DMS 273 treated with DMSO at 0.1 percent for 48 hours (cell line): Measurements from ENCODE around the gene CD300C.
"Not testable (repeated sequence)": the region's sequence is repeated elsewhere in the genome, so short reads cannot be mapped to it uniquely, and the experiment has no call there.

Experiments
- DNase-seq: peaks from one replicate; lab custom pipeline; 2025; lab: John Stamatoyannopoulos, UW

Gene CD300C

DNA sequence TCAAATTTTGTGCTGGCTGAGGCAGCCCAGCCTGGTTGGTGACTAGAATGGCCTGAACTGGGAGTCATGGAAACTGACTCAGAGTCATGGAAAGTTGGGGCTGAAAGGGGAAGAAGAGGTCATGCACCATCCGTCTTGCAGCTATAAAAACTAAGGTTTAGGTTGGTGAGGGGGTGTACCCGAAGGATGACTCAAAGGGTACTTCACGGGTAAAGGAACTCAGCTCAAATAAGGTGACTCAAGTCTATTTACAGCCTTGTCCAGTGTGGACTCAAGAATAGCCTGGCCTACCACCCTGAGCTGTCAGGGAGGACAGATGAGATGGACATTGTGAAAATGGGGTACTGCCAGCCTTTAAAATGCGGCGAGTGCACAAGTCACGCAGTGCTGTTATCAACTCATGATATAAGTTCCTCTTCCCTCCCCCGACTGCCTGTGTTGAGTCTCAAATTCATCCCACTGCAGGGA, 33.3 kb downstream of the CD300C start:
- no peak for DNase-seq

DNA sequence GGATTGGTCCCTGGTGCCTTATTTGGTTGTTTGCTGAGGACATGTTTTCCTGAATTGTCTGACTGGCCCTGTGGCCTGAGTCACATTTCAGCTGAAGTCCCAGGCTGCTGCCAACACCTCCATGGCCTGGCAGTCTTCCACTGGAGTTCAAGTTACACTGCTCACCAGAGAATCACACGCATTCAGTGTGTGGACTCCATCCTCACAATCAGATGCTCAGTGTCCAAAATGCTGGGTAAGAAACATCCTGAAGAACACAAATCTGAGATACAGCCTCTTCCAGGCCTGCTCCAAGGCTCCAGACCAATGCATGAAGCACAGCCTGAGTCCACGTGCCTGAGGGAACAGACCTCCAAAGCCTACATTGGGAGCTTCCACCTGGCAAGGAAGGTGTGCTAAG, 33.9 kb downstream of the CD300C start:
- DNase-seq = no peak

DNA sequence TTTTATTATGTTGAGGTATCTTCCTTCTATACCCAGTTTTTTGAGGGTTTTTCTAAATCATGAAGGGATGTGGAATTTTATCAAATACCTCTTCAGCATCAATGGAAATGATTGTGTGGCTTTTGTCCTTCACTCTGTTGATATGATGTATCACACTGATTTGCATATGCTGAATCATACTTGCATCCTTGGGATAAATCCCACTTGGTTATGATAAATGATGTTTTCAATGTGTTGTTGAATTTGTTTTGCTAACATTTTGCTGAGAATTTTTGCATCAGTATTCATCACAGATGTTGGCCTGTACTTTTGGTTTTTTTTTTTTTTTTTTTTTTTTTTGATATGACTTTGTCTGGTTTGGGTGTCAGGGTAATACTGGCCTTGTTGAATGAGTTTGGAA, 37.8 kb downstream of the CD300C start:
- DNase-seq = no peak

DNA sequence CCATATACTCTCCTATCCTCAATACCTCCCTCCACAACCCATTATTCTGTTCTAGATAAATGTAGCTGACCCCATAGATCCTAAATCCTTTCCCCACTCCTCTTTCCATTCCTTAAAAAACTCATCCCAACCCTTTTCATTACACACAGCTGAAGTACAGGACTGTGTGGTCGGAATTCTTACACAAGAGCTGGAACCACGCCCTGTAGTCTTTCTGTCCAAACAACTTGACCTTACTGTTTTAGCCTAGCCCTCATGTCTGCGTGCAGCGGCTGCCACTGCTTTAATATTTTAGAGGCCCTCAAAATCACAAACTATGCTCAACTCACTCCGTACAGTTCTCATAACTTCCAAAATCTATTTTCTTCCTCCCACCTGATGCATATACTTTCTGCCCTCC, 42.0 kb downstream of the CD300C start:
- DNase-seq = not testable (repeated sequence)

DNA sequence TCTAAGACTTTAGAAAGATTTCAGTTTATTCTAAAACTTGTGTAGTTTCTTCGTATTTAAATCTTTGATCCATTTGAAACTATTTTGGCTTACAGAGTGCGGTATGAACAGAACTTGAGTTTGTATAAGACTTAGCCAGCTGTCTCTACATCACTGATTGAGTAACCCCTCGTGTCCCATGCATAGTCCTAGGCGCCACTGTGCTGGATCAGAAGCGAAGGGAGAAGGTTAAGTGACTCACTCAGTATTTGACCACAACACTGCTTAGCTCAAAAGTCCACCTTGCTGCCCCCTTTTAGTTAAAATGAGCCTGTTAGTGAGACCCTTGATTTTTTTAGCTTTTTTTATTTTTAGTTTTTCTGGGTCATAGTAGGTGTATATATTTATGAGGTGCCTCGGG, 43.1 kb downstream of the CD300C start:
- DNase-seq = no peak

DNA sequence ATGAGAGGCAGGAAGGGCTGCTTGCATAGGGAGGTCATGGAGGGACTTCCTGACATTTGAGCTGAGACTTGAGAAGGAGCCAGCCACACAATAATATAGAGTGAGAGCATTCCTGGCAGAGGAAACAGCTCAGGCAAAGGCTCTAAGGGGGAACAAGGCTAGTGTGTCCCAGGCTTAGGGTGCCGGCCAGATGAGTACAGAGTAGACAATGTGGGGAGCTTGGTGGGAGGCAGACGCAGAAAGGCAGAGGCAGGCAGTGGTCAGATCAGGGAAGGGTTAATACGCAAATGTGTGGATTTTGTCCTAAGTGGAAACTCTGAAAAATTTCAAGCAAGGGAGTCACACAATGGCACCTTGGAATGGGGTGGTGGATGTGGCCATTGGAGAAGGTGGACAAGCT, 45.9 kb downstream of the CD300C start:
- no peak for DNase-seq

DNA sequence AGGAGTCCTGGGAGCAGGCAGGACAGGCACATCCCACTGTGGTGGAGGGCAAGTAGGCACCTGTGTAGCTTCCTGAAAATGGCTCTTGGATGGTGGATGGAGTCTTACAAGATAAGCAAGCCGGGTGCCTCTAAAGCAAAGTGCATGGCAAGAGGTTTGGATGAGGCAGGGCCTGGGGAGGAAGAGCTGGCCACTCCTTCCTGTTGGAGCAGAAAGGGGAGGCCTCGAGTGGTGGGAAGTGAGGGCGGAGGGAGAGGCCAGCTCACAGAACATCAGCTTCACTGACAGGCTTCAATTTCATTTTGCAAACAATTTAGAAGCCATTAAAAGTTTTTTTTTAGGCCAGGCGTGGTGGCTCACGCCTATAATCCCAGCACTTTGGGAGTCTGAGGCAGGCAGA, 48.4 kb downstream of the CD300C start:
- no peak for DNase-seq

DNA sequence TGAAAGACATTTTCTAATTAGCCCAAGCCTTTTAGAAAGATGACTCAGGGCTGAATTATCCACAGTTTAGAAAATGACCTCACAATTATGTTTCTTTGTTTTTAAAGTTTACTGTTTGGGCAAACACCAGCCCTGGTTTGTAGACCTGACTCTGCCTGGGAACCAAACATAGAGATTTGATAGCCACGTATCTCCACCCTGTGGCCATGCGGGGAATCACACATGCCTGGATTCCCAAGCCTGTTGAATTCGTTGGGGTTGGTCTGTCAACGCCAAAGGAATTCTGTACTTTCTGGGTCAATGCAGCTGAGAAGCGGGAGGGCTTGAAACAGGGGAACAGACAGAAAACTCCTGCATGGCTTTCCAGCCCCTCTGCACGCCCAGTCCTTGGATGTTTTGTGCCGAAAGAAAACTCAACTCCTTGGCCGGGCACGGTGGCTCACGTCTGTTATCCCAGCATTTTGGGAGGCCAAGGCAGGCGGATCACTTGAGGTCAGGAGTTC, 52.5 kb downstream of the CD300C start:
- DNase-seq = no peak

DNA sequence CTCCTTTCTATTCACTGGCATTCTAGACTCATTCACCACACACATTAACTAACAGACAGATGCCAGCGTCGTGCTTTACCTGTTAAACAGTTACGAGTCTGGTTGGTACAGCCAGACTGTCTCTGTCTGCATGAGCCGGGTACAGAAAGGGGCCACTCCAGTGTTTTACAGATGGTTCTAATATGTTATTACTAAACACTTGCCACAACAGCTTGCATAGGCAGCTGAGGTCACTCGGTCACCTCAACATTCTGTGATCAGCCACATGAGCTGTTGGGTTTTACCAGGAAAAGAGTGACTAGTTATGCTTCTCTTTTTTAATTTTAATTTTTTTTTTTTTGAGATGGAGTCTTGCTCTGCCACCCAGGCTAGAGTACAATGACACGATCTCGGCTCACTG, 54.3 kb downstream of the CD300C start:
- no peak for DNase-seq
